ENCODE measurements around the gene SAG.

- TF ChIP-seq, protein P1, sequence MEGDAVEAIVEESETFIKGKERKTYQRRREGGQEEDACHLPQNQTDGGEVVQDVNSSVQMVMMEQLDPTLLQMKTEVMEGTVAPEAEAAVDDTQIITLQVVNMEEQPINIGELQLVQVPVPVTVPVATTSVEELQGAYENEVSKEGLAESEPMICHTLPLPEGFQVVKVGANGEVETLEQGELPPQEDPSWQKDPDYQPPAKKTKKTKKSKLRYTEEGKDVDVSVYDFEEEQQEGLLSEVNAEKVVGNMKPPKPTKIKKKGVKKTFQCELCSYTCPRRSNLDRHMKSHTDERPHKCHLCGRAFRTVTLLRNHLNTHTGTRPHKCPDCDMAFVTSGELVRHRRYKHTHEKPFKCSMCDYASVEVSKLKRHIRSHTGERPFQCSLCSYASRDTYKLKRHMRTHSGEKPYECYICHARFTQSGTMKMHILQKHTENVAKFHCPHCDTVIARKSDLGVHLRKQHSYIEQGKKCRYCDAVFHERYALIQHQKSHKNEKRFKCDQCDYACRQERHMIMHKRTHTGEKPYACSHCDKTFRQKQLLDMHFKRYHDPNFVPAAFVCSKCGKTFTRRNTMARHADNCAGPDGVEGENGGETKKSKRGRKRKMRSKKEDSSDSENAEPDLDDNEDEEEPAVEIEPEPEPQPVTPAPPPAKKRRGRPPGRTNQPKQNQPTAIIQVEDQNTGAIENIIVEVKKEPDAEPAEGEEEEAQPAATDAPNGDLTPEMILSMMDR (IDR thresholded peaks at IDR 0.05 in 4 of 5, conservative IDR thresholded peaks at IDR 0.05 in 1 of 5) = no peak
- no peak for TF ChIP-seq POLR2A (IDR thresholded peaks at IDR 0.05)
Observed at GRCh38 chr2:233349005-233349998, 41.7 kb downstream of the SAG start.

Measured in gastrocnemius medialis (tissue), 4 donors.